Left ventricle myocardium inferior (tissue), 1 donor: ENCODE data around the gene APBB1IP. TPM values are rescaled to one million over a fixed set of nuclear protein-coding genes. Genes with fewer than 3 reads are reported as not detected.

Experiments
- DNase-seq: peaks from one replicate; pipeline ENCODE4 v3.0.0-alpha.2; 2020
- H3K27ac ChIP-seq: fragments of 200-600 bp; replicated peaks from 2 replicates; pipeline ENCODE4 v1.8.0; 2021
- H3K27me3 ChIP-seq: fragments of 200-600 bp; 2 replicates; pipeline ENCODE4 v1.8.0; 2021; ENCODE audit warnings: low read depth
- H3K36me3 ChIP-seq: fragments of 200-600 bp; 2 replicates; pipeline ENCODE4 v1.8.0; 2021
- H3K4me1 ChIP-seq: fragments of 200-600 bp; 2 replicates; pipeline ENCODE4 v1.8.0; 2021
- H3K4me3 ChIP-seq: fragments of 200-600 bp; 2 replicates; pipeline ENCODE4 v1.8.0; 2021; ENCODE audit warnings: mild to moderate bottlenecking, moderate library complexity
- H3K9me3 ChIP-seq: fragments of 200-600 bp; replicated peaks from 2 replicates; pipeline ENCODE4 v1.8.0; 2021
- intact Hi-C: fragments of 100-400 bp; cut with micrococcal nuclease; formaldehyde crosslinking; loops from one replicate; pipeline ENCODE4 v1.11.0; 2022
- total RNA-seq: library from RNA; stranded (reverse); fragmentation: NEBNext Ultra II Directional; extraction: Animal tissue kit (Norgen Biotek cat#: 25700); gene quantifications from one replicate; pipeline ENCODE4 v1.2.1, GENCODE V29; 2021
- TF ChIP-seq, protein P1 (sequence below): fragments of 200-600 bp; IDR thresholded peaks from 2 replicates; pipeline ENCODE4 v1.8.0; 2021; ENCODE audit warnings: antibody characterized with exemption, mild to moderate bottlenecking, borderline replicate concordance
- donor health status: DM: no; HTN: yes; CAD: no; lungs with severe emphysema.

The APBB1IP gene
- total RNA-seq, 1 donor from 2014 or later: 2.6 TPM

DNA sequence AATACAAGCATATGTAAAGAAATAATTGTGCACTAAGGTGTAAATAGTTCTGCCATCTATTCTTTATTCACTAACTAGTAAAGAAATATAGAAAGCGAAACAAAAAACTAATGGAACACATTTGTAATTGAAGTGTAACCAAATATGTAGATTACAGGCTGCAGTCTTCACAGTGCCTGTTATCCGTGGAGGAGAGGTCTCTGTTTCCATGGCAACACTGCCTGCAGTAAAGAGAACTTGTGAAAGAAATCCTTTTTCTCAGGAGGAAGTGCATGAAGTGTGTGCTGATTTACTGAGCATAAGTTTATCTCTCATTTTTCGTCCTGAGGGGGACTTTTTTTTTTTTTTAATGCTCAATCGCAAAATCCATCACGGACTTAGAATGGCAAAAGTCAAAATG lies 102.5 kb downstream of the APBB1IP start:
- TF ChIP-seq, protein P1, sequence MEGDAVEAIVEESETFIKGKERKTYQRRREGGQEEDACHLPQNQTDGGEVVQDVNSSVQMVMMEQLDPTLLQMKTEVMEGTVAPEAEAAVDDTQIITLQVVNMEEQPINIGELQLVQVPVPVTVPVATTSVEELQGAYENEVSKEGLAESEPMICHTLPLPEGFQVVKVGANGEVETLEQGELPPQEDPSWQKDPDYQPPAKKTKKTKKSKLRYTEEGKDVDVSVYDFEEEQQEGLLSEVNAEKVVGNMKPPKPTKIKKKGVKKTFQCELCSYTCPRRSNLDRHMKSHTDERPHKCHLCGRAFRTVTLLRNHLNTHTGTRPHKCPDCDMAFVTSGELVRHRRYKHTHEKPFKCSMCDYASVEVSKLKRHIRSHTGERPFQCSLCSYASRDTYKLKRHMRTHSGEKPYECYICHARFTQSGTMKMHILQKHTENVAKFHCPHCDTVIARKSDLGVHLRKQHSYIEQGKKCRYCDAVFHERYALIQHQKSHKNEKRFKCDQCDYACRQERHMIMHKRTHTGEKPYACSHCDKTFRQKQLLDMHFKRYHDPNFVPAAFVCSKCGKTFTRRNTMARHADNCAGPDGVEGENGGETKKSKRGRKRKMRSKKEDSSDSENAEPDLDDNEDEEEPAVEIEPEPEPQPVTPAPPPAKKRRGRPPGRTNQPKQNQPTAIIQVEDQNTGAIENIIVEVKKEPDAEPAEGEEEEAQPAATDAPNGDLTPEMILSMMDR: no peak
- no peaks in the 10 kb centered on the region for H3K36me3 ChIP-seq
- no peaks in the 10 kb centered on the region for H3K9me3 ChIP-seq
- no peak overlapping the region for H3K4me3 ChIP-seq
- intact Hi-C loops: no loop called here
- no peaks in the 10 kb centered on the region for H3K27me3 ChIP-seq
- H3K4me1 ChIP-seq: no peaks in the 10 kb centered on the region
- DNase-seq: no peak
- H3K27ac ChIP-seq: no peak overlapping the region

- H3K4me1 ChIP-seq: no peaks in the 10 kb centered on the region
- H3K36me3 ChIP-seq: no peaks in the 10 kb centered on the region
- no peak overlapping the region for H3K27ac ChIP-seq
- TF ChIP-seq, protein P1: no peak
- no peaks in the 10 kb centered on the region for H3K27me3 ChIP-seq
- intact Hi-C loops: no loop called here
- no peak overlapping the region for H3K4me3 ChIP-seq
- peaks cover 4% of the 10 kb centered on the region for H3K9me3 ChIP-seq
- no peak for DNase-seq
These were observed 105.6 kb downstream of the APBB1IP start for GRCh38 chr10:26543567-26544306.

DNA sequence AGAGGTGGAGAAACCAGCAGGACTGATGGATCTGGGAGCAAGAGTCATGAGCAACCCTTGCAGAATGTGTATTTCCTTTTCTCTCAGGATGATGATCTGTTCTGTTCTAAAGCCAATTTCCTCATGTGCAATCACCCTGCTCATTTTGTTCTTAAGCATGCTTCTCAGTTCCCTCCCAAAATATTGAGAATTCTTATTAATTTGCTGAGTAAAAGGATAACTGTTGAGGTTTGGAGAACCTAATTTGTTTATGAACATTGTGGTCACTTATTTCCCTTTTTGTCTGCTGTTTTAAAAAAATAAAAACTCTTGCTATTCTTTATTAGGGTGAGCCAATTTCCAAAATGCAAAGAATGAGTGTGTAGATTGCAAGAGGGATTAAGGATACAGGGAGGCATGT lies 106.8 kb downstream of the APBB1IP start:
- no peaks in the 10 kb centered on the region for H3K4me1 ChIP-seq
- no peak overlapping the region for H3K27ac ChIP-seq
- H3K36me3 ChIP-seq: peaks cover 2% of the 10 kb centered on the region
- TF ChIP-seq, protein P1: no peak
- H3K27me3 ChIP-seq: no peaks in the 10 kb centered on the region
- peaks cover 16% of the 10 kb centered on the region for H3K9me3 ChIP-seq
- no peak for DNase-seq
- H3K4me3 ChIP-seq: no peak overlapping the region
- intact Hi-C loops: no loop called here

GRCh38 chr10:26550774-26551526 lies 112.8 kb downstream of the APBB1IP start:
- peaks cover 32% of the 10 kb centered on the region for H3K9me3 ChIP-seq
- H3K27ac ChIP-seq: no peak overlapping the region
- H3K27me3 ChIP-seq: peaks cover 19% of the 10 kb centered on the region
- peaks cover 3% of the 10 kb centered on the region for H3K36me3 ChIP-seq
- no peak overlapping the region for H3K4me3 ChIP-seq
- DNase-seq: no peak
- H3K4me1 ChIP-seq: no peaks in the 10 kb centered on the region
- TF ChIP-seq, protein P1: no peak
- intact Hi-C loops: no loop called here

DNA sequence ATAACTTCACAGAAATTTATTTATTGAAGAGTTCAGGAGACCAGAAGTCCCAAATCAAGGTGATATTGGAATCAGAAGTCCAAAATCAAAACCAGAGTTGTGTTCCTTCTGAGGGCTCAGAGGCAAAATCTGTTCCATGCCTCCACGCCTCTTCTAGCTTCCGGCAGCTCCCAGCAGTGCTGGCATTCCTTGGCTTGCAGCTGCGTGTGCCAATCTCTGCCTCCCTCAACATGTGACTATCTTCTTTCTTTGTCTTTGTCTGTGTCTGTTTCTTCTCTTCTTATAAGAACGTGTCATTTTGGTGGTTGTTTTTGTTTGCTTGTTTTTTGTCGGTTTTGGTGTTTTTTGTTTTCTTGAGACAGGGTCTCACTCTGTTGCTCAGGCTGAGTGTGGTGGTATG lies 116.1 kb downstream of the APBB1IP start:
- intact Hi-C loops: no loop called here
- no peak overlapping the region for H3K4me3 ChIP-seq
- H3K36me3 ChIP-seq: peaks cover 3% of the 10 kb centered on the region
- DNase-seq: no peak
- H3K27ac ChIP-seq: no peak overlapping the region
- H3K9me3 ChIP-seq: peaks cover 23% of the 10 kb centered on the region
- no peaks in the 10 kb centered on the region for H3K4me1 ChIP-seq
- peaks cover 44% of the 10 kb centered on the region for H3K27me3 ChIP-seq
- TF ChIP-seq, protein P1: no peak
